Lower lobe of right lung (tissue), 2 donors: Measurements from ENCODE around the gene DMBX1. TPM values are rescaled to one million over a fixed set of nuclear protein-coding genes. Genes with fewer than 3 reads are reported as not detected.

Source experiments
- ATAC-seq, 2 donors: fragments of 200-7000 bp; cut with Tn5 transposase; one replicate each; pipeline ENCODE4 v1.9.1; 2020 to 2022; ENCODE audit warnings: mild to moderate bottlenecking in 2 of 2, moderate library complexity in 2 of 2
- DNase-seq: peaks from one replicate; pipeline ENCODE4 v3.0.0-alpha.2; 2020
- H3K27ac ChIP-seq: fragments of 200-600 bp; one replicate; pipeline ENCODE4 v1.8.0; 2022
- H3K27me3 ChIP-seq: fragments of 200-600 bp; one replicate; pipeline ENCODE4 v1.8.0; 2022; ENCODE audit warnings: low read depth
- H3K36me3 ChIP-seq: fragments of 200-600 bp; one replicate; pipeline ENCODE4 v1.8.0; 2022; ENCODE audit warnings: mild to moderate bottlenecking
- H3K4me1 ChIP-seq: fragments of 200-600 bp; one replicate; pipeline ENCODE4 v1.8.0; 2022
- H3K4me3 ChIP-seq: fragments of 200-600 bp; one replicate; pipeline ENCODE4 v1.8.0; 2022; ENCODE audit warnings: mild to moderate bottlenecking
- H3K9me3 ChIP-seq: fragments of 200-600 bp; one replicate; pipeline ENCODE4 v1.8.0; 2022
- CTCF ChIP-seq: fragments of 200-600 bp; IDR thresholded peaks from one replicate; pipeline ENCODE4 v1.8.0; 2022; ENCODE audit warnings: antibody characterized with exemption, mild to moderate bottlenecking
- intact Hi-C: fragments of 100-400 bp; cut with DNase I; formaldehyde crosslinking; loops from one replicate; pipeline ENCODE4 v1.11.0; 2022
- total RNA-seq: library from RNA; stranded (reverse); fragmentation: NEBNext Ultra II Directional; extraction: Animal tissue kit (Norgen Biotek cat#: 25700); gene quantifications from one replicate; pipeline ENCODE4 v1.2.1, GENCODE V29; 2021
- donor health status: DM: no; HTN: yes; CAD: no; lungs with severe emphysema.

DMBX1 gene
- total RNA-seq, 1 donor from 2014 or later, result not detected

GRCh38 chr1:46517010-46517600 is 27.5 kb downstream of the DMBX1 start:
- H3K36me3 ChIP-seq, result no peaks in the 10 kb centered on the region
- H3K27ac ChIP-seq, result peak overlapping the region; percentile 31
- H3K27me3 ChIP-seq, result peaks cover 15% of the 10 kb centered on the region
- TF ChIP-seq CTCF, result no peak
- ATAC-seq (peak; percentile 90), DNase-seq (peak; percentile 88)
- intact Hi-C loops, result no loop called here
- no peaks in the 10 kb centered on the region for H3K9me3 ChIP-seq
- no peak overlapping the region for H3K4me3 ChIP-seq
- peaks cover 8% of the 10 kb centered on the region for H3K4me1 ChIP-seq

DNA sequence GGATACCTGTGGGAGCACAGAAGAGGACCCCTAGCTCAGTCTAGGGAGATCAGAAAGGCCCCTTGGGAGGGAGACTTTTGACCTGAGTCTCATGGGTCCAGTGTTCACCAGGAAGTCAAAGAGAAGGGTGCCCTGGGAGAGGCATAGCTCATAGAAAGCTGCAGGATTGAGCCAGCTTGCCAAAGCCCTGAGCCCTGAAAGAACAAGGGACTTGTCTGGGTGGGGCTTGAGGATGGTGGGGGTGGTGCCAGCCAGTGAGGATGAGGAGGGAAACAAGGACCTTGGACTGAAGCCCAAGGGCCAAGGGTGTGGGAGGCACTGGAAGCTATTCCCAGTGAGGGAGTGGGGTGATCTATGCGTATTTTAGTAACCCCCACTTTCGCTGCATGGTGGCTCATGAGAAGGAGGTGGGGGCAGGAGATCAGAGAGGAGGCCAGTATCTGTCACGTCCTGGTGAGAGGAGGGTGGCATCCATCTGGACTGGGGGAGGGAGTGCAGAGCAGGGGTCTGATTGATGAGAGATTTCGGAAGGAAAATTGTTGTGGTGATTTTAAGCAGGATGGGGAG is 28.4 kb downstream of the DMBX1 start:
- TF ChIP-seq CTCF, result no peak
- Histone ChIP-seq H3K9me3 (no peaks in the 10 kb centered on the region), H3K27ac (no peak overlapping the region), H3K27me3 (peaks cover 10% of the 10 kb centered on the region), H3K4me1 (peaks cover 17% of the 10 kb centered on the region), H3K4me3 (no peak overlapping the region), H3K36me3 (no peaks in the 10 kb centered on the region)
- DNase-seq, result peak; percentile 13
- intact Hi-C loops, result no loop called here
- no peak for ATAC-seq

DNA sequence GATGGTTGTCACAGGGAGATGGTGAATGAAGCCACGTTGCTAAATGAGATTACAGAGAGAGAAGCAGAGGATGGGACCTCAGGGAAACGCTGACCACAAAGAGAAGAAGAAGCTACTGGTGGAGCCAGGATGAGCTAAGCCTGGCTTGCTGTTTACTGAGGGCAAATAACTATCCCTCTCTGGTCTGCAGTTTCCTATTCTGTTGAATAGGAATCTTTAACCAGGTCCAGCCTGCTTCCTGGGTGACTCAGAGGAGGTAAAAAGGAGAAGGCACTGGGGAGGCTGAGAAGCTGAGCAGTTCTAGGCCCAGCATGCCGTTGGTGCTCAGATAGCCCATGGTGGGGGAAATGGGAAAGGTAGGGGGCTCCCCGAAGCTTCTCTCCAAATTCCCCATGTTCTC is 29.6 kb downstream of the DMBX1 start:
- ATAC-seq (no peak), DNase-seq (no peak)
- intact Hi-C loops, result no loop called here
- H3K27ac ChIP-seq, result no peak overlapping the region
- H3K9me3 ChIP-seq, result no peaks in the 10 kb centered on the region
- TF ChIP-seq CTCF, result no peak
- H3K4me1 ChIP-seq, result peaks cover 19% of the 10 kb centered on the region
- peaks cover 14% of the 10 kb centered on the region for H3K27me3 ChIP-seq
- H3K4me3 ChIP-seq, result no peak overlapping the region
- H3K36me3 ChIP-seq, result no peaks in the 10 kb centered on the region

DNA sequence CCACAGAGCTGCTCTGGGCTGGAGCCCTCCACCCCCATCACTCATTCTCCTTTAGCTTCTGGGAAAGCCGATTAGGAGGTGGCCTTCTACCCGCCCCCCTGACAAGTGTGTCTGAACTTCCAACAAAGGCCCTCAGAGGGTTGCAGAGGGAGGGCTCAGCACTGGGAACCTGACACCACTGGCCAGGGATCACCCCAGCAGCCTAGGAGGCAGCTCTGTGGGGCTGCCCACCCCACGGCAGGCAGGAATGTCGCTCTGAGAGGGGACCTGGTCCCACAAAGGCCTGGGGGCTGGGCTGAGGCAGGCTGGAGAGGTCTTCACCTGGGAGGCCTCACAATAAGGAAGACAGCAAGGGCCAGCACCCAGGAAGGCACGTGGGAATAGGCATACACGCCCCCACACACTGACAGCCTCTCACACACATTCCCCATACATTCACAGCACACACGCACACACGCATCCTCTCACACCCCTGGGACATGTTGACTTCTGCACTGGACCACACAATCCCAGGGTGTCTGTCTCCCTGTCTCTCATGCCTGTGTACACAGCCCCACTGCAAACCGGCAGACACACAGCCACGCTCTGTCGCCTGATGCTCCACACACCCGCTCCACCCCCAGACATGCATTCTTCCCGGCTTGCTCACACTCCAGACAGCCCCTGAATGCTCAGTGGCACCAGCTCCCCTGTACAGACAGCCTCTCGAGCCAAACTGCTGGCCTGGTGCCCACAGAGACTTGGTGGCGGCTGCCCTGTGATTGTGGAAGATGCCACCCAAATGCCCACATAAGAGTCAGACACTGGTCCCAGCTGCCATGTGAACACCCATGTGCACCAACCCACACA is 30.7 kb downstream of the DMBX1 start:
- no peak overlapping the region for H3K27ac ChIP-seq
- ATAC-seq, result peak; percentile 19 to 52

DNA sequence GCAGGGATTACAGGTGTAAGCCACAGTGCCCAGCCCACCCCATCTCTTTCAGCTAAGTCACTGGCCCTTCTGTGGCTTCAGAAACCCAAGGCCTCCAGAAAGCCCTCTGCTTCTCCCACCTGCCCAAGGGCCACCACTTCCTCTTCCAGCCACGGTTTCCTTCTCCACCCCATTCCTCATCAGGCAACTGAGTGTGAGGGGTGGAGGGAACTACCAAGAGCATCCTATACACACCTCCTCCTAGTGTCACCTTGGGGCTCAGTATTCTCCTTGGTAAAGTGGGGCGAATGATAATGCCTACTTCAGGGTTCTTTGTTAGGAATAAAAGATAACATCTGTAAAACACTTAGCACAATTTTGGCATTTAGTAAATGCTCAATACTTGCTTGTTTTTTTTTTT is 31.8 kb downstream of the DMBX1 start:
- no peaks in the 10 kb centered on the region for H3K9me3 ChIP-seq
- TF ChIP-seq CTCF, result no peak

More for the DNA sequence above, 30.7 kb downstream of the DMBX1 start:
- H3K27me3 ChIP-seq, result peaks cover 15% of the 10 kb centered on the region
- no peak for TF ChIP-seq CTCF
- H3K4me1 ChIP-seq, result peaks cover 19% of the 10 kb centered on the region
- no peaks in the 10 kb centered on the region for H3K36me3 ChIP-seq
- no peak overlapping the region for H3K4me3 ChIP-seq
- H3K9me3 ChIP-seq, result no peaks in the 10 kb centered on the region
- no peak for DNase-seq
- intact Hi-C loops, result no loop called here

More for the DNA sequence above, 31.8 kb downstream of the DMBX1 start:
- Histone ChIP-seq H3K4me3 (no peak overlapping the region), H3K36me3 (no peaks in the 10 kb centered on the region), H3K4me1 (peaks cover 19% of the 10 kb centered on the region), H3K27ac (no peak overlapping the region), H3K27me3 (peaks cover 24% of the 10 kb centered on the region)
- intact Hi-C loops, result no loop called here
- no peak for DNase-seq
- ATAC-seq, result no peak
